Bronchial epithelial cell (primary cell): ENCODE results near the gene SEC23A. TPM values are rescaled to one million over a fixed set of nuclear protein-coding genes. Genes with fewer than 3 reads are reported as not detected.
"Not testable (repeated sequence)": the region's sequence is repeated elsewhere in the genome, so short reads cannot be mapped to it uniquely, and the experiment has no call there.

Experiments
- DNase-seq: peaks from one replicate; pipeline ENCODE4 v3.0.0-alpha.2; 2010; ENCODE audit warnings: low read depth
- FAIRE-seq: peaks from 2 replicates; lab custom pipeline; 2011; peaks lifted over from hg19 to GRCh38; lab: Jason Lieb, UNC
- H3K27me3 ChIP-seq: 2 replicates; pipeline ENCODE4 v1.5.1; 2011; ENCODE audit warnings: low read length; ENCODE audit not compliant: control insufficient read depth, insufficient read depth
- H3K36me3 ChIP-seq: 2 replicates; pipeline ENCODE4 v1.5.1; 2011; ENCODE audit warnings: low read length; ENCODE audit not compliant: control insufficient read depth, insufficient read depth
- H3K4me3 ChIP-seq: 2 replicates; pipeline ENCODE4 v1.5.1; 2011; ENCODE audit warnings: mild to moderate bottlenecking, low read depth, low read length, control low read depth
- CTCF ChIP-seq: IDR thresholded peaks from 2 replicates; pipeline ENCODE4 v1.5.1; 2011; ENCODE audit warnings: mild to moderate bottlenecking, moderate library complexity, low read length, control low read depth, inconsistent platforms; ENCODE audit not compliant: insufficient read depth, severe bottlenecking
- total RNA-seq: library from RNA; depleted of rRNA; stranded (reverse); fragments of >200 nt; gene quantifications from 2 replicates; pipeline ENCODE4 v1.2.1, GENCODE V29; 2014

The SEC23A gene
- total RNA-seq, 1 donor from 2014 or later, result 211 TPM

- Histone ChIP-seq H3K27me3 (no peaks in the 10 kb centered on the region), H3K4me3 (no peak overlapping the region), H3K36me3 (peaks cover 6% of the 10 kb centered on the region)
- no peak for FAIRE-seq
- DNase-seq, result no peak
- no peak for TF ChIP-seq CTCF
These were observed 74.4 kb downstream of the SEC23A start for GRCh38 chr14:39028620-39029019.

GRCh38 chr14:39025810-39026627 lies 77.0 kb downstream of the SEC23A start:
- H3K27me3 ChIP-seq, result no peaks in the 10 kb centered on the region
- no peak overlapping the region for H3K4me3 ChIP-seq
- DNase-seq (no peak), FAIRE-seq (no peak)
- no peak for TF ChIP-seq CTCF
- peaks cover 6% of the 10 kb centered on the region for H3K36me3 ChIP-seq

- no peaks in the 10 kb centered on the region for H3K27me3 ChIP-seq
- no peak for FAIRE-seq
These were observed 77.7 kb downstream of the SEC23A start for GRCh38 chr14:39025250-39025809.

GRCh38 chr14:39023939-39024871 lies 78.8 kb downstream of the SEC23A start:
- Histone ChIP-seq H3K27me3 (no peaks in the 10 kb centered on the region), H3K36me3 (no peaks in the 10 kb centered on the region), H3K4me3 (no peak overlapping the region)
- FAIRE-seq, result no peak
- no peak for TF ChIP-seq CTCF
- DNase-seq, result no peak

More at GRCh38 chr14:39025250-39025809, 77.7 kb downstream of the SEC23A start:
- DNase-seq, result no peak
- Histone ChIP-seq H3K36me3 (peaks cover 3% of the 10 kb centered on the region), H3K4me3 (no peak overlapping the region)
- no peak for TF ChIP-seq CTCF

- H3K27me3 ChIP-seq, FAIRE-seq, H3K4me3 ChIP-seq: not testable (repeated sequence)
These were observed 85.7 kb downstream of the SEC23A start for GRCh38 chr14:39017096-39018016.

More at GRCh38 chr14:39017096-39018016, 85.7 kb downstream of the SEC23A start:
- not testable (repeated sequence) for DNase-seq, H3K36me3 ChIP-seq
